Measurements from ENCODE around the gene HYOU1.

DNA sequence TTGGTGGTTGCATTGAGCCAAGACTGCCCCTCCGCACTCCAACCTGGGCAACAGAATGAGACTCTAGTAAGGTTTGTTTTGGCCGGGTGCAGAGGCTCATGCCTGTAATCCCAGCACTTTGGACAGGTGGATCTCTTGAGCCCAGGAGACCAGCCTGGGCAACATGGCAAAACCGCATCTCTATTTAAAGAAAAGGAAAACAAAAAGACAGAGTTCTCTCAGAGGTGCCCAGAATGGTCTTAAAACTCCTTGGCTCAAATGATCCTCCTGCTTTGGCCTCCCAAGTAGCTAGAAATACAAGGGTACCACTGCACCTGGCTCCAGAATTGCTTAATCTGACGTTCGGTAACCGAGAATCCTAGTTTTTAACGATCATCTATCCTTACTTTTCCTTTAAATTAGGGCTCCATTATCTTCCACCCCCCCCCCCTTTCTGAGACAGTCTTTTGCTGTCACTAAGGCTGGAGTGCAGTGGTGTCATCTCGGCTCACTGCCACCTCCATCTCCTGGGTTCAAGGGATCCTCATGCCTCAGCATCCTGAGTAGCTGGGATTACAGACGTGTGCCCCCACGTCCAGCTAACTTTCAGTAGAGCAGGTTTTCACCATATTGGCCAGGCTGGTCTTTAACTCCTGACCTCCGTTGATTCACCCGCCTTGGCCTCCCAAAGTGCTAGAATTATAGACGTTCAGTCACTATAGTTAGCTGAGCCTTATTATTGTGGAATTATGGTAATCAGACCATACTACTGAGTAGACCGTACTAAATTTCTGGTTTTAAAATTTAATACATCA is 40.6 kb downstream of the HYOU1 start:
- TF ChIP-seq, protein P1, sequence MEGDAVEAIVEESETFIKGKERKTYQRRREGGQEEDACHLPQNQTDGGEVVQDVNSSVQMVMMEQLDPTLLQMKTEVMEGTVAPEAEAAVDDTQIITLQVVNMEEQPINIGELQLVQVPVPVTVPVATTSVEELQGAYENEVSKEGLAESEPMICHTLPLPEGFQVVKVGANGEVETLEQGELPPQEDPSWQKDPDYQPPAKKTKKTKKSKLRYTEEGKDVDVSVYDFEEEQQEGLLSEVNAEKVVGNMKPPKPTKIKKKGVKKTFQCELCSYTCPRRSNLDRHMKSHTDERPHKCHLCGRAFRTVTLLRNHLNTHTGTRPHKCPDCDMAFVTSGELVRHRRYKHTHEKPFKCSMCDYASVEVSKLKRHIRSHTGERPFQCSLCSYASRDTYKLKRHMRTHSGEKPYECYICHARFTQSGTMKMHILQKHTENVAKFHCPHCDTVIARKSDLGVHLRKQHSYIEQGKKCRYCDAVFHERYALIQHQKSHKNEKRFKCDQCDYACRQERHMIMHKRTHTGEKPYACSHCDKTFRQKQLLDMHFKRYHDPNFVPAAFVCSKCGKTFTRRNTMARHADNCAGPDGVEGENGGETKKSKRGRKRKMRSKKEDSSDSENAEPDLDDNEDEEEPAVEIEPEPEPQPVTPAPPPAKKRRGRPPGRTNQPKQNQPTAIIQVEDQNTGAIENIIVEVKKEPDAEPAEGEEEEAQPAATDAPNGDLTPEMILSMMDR (conservative IDR thresholded peaks at IDR 0.05; ENCODE audit: low read depth in 2 of 2): no peak
- TF ChIP-seq JUNB (IDR thresholded peaks at IDR 0.05; ENCODE audit: unreplicated experiment): no peak
- TF ChIP-seq, protein P2, sequence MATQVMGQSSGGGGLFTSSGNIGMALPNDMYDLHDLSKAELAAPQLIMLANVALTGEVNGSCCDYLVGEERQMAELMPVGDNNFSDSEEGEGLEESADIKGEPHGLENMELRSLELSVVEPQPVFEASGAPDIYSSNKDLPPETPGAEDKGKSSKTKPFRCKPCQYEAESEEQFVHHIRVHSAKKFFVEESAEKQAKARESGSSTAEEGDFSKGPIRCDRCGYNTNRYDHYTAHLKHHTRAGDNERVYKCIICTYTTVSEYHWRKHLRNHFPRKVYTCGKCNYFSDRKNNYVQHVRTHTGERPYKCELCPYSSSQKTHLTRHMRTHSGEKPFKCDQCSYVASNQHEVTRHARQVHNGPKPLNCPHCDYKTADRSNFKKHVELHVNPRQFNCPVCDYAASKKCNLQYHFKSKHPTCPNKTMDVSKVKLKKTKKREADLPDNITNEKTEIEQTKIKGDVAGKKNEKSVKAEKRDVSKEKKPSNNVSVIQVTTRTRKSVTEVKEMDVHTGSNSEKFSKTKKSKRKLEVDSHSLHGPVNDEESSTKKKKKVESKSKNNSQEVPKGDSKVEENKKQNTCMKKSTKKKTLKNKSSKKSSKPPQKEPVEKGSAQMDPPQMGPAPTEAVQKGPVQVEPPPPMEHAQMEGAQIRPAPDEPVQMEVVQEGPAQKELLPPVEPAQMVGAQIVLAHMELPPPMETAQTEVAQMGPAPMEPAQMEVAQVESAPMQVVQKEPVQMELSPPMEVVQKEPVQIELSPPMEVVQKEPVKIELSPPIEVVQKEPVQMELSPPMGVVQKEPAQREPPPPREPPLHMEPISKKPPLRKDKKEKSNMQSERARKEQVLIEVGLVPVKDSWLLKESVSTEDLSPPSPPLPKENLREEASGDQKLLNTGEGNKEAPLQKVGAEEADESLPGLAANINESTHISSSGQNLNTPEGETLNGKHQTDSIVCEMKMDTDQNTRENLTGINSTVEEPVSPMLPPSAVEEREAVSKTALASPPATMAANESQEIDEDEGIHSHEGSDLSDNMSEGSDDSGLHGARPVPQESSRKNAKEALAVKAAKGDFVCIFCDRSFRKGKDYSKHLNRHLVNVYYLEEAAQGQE (IDR thresholded peaks at IDR 0.05; ENCODE audit: unreplicated experiment): no peak
- no peak for TF ChIP-seq EZH2phosphoT487 (IDR thresholded peaks at IDR 0.05; ENCODE audit: unreplicated experiment)
